ENCODE results near the gene TMEM86B.

GRCh38 chr19:55220525-55220924 lies 8.0 kb downstream of the TMEM86B start:
- TF ChIP-seq CTCF (IDR thresholded peaks at IDR 0.05; ENCODE audit: low read length), result no peak
- no peak for TF ChIP-seq EZH2 (IDR thresholded peaks at IDR 0.05; ENCODE audit: borderline replicate concordance, low read length)
